Activated CD4-positive, alpha-beta memory T cell treated with anti-CD3 and anti-CD28 coated beads for 36 hours (primary cell): ENCODE results near the gene TBC1D1. TPM values are rescaled to one million over a fixed set of nuclear protein-coding genes. Genes with fewer than 3 reads are reported as not detected.
A peak's percentile ranks its signal among the peaks of the same experiment; 100 is the strongest.
"Not testable (repeated sequence)": the region's sequence is repeated elsewhere in the genome, so short reads cannot be mapped to it uniquely, and the experiment has no call there.

Experiments
- CTCF ChIA-PET: fragments of 350-600 bp; sonication (Branson Sonifier 250); formaldehyde crosslinking; loops from one replicate; lab custom pipeline; 2021; ENCODE audit warnings: antibody characterized with exemption, inconsistent platforms; lab: Charles Lee
- POLR2A ChIA-PET: fragments of 350-600 bp; sonication (Branson Sonifier 250); formaldehyde crosslinking; loops from one replicate; lab custom pipeline; 2021; ENCODE audit warnings: antibody characterized with exemption; lab: Charles Lee
- DNase-seq: peaks from one replicate; pipeline ENCODE4 v3.0.0-alpha.2; 2020
- H3K27ac Mint-ChIP-seq: one replicate; pipeline ENCODE4 v1.8.0; 2021; ENCODE audit warnings: mixed read lengths
- H3K27me3 Mint-ChIP-seq: one replicate; pipeline ENCODE4 v1.8.0; 2021; ENCODE audit warnings: mixed read lengths
- H3K36me3 Mint-ChIP-seq: one replicate; pipeline ENCODE4 v1.8.0; 2021; ENCODE audit warnings: mixed read lengths
- H3K4me1 Mint-ChIP-seq: one replicate; pipeline ENCODE4 v1.8.0; 2021; ENCODE audit warnings: low read depth, mixed read lengths
- H3K4me3 Mint-ChIP-seq: one replicate; pipeline ENCODE4 v1.8.0; 2021; ENCODE audit warnings: mild to moderate bottlenecking, mixed read lengths
- H3K9me3 Mint-ChIP-seq: one replicate; pipeline ENCODE4 v1.8.0; 2021; ENCODE audit warnings: mixed read lengths
- intact Hi-C: fragments of 100-400 bp; cut with micrococcal nuclease; formaldehyde crosslinking; loops from one replicate; pipeline ENCODE4 v1.15.1; 2023
- total RNA-seq, 2 experiments: library from RNA; stranded (reverse); gene quantifications; one replicate each; pipeline ENCODE4 v1.2.3, GENCODE V29; 2021

TBC1D1 gene
- total RNA-seq, 2 experiments from 2014 or later = 67.6 to 70.4 TPM

GRCh38 chr4:37975321-37975822 is 84.5 kb downstream of the TBC1D1 start:
- H3K36me3 Mint-ChIP-seq, H3K27me3 Mint-ChIP-seq, H3K4me3 Mint-ChIP-seq, H3K9me3 Mint-ChIP-seq, CTCF ChIA-PET, H3K27ac Mint-ChIP-seq, intact Hi-C loops, DNase-seq: not testable (repeated sequence)
- peaks cover 27% of the 10 kb centered on the region for H3K4me1 Mint-ChIP-seq
- POLR2A ChIA-PET = interaction anchor here (1.1 to 1.3 kb wide), 2 partner anchors 8 to 84 kb away, joined by 3 to 5 read pairs; no protein-coding TSS in a partner anchor

- peak overlapping the region; percentile 56 for H3K4me3 Mint-ChIP-seq
- H3K4me1 Mint-ChIP-seq = peaks cover 30% of the 10 kb centered on the region
- DNase-seq = no peak
- CTCF ChIA-PET = interaction anchor here (0.6 to 2.9 kb wide), 4 partner anchors 9 to 173 kb away, joined by 3 to 12 read pairs (median 4); no protein-coding TSS in a partner anchor
- intact Hi-C loops = no loop called here
- H3K27ac Mint-ChIP-seq = peak overlapping the region; percentile 45
- H3K36me3 Mint-ChIP-seq = no peaks in the 10 kb centered on the region
- H3K27me3 Mint-ChIP-seq = no peaks in the 10 kb centered on the region
- POLR2A ChIA-PET = interaction anchor here (1.1 to 1.3 kb wide), 2 partner anchors 10 to 85 kb away, joined by 3 to 5 read pairs; no protein-coding TSS in a partner anchor
- H3K9me3 Mint-ChIP-seq = no peaks in the 10 kb centered on the region
Measured at GRCh38 chr4:37976507-37976906, 85.6 kb downstream of the TBC1D1 start.

GRCh38 chr4:37976991-37977470 is 86.1 kb downstream of the TBC1D1 start:
- Mint-ChIP-seq H3K4me3 (peak overlapping the region; percentile 56), H3K9me3 (no peaks in the 10 kb centered on the region), H3K4me1 (peaks cover 35% of the 10 kb centered on the region), H3K36me3 (no peaks in the 10 kb centered on the region), H3K27ac (peak overlapping the region; percentile 28), H3K27me3 (no peaks in the 10 kb centered on the region)
- peak; percentile 81 for DNase-seq
- POLR2A ChIA-PET = interaction anchor here (0.9 kb wide), 1 partner anchor 22 kb away, joined by 4 read pairs; no protein-coding TSS in a partner anchor
- CTCF ChIA-PET = interaction anchor here (0.6 to 2.9 kb wide), 5 partner anchors 63 to 173 kb away, joined by 3 to 12 read pairs (median 4); no protein-coding TSS in a partner anchor
- intact Hi-C loops = loop anchor here (1.0 kb wide), 1 partner anchor 174 kb away; no protein-coding TSS in a partner anchor

DNA sequence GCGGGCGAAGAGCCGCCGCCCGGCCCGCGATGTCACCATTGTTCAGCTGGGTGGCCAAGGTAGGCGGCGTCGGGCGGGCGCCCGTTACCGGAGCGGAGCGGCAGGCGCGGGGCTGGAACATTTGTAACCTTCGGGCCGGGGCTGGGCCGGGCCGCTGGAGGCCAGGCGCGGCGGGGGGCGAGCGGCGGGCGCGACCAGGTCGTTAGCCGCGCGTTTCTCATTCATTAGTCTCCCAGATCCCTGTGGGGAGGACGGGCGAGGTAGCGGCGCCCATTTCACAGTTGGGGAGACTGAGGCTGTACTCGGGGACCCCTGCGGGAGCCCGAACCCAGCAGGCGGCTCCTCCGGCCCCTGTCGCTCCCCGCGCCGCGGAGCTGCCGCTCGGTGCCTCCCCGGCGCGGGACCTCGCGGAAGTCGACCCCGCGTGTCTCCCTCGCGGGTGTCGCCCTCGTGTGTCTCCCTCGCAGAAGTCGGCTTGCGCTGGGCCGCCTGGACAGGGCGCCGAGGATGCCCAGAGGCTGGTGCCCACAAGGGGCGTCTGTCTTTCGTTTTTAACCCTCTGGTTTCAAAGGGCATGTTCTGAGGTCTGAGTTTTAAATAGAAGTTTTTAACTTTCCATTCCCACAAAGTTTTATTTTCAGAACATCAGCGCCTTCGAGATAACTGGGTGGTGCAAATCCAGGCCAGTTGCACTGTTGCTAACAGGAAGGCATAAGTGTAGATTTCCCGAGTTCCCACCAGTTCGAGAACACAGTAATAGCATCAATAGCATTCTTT is 86.8 kb downstream of the TBC1D1 start:
- DNase-seq = peak; percentile 82
- ChIA-PET CTCF (interaction anchor here (0.7 to 2.9 kb wide), 12 partner anchors 11 to 753 kb away, joined by 3 to 15 read pairs (median 4); no protein-coding TSS in a partner anchor), POLR2A (interaction anchor here (0.9 kb wide), 1 partner anchor 23 kb away, joined by 4 read pairs; no protein-coding TSS in a partner anchor)
- Mint-ChIP-seq H3K4me1 (peaks cover 36% of the 10 kb centered on the region), H3K36me3 (no peaks in the 10 kb centered on the region), H3K9me3 (no peaks in the 10 kb centered on the region), H3K27ac (peak overlapping the region; percentile 63), H3K4me3 (peak overlapping the region; percentile 75), H3K27me3 (no peaks in the 10 kb centered on the region)
- intact Hi-C loops = loop anchor here (1.0 to 2.0 kb wide), 6 partner anchors 48 to 294 kb away; partner anchors contain the start of gene PGM2

DNA sequence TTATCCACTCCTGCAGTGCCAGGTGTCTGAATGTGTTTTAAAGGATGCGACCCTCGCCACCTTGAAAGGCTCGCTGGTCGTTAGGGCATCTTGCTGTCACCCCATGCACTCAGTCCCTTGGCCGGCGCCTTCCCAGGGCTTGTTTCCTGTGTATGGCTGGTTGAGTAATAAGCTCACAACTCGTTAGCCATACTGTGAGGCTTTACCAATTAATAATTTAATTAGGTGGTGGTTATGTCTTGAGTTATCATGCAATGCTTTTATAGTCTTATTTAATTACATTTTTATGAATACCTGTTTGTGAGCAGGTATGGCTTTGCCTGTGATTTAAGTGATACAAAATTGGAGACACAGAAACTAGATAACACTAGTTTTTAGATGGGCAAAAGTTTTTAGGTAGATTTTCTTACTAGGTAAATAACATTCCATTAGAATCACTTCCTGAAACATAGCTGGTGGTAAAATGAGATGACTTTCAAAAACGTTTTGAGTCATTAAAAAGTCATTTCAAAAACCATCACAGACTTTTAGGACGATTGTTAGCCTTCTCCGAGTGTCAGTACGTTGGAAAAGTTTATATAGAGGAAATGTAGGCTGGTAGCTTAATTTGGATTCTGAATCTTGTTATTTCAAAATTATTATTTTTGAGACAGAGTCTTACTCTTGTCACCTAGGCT is 87.5 kb downstream of the TBC1D1 start:
- Mint-ChIP-seq H3K27me3 (no peaks in the 10 kb centered on the region), H3K36me3 (no peaks in the 10 kb centered on the region), H3K4me3 (peak overlapping the region; percentile 75), H3K9me3 (no peaks in the 10 kb centered on the region), H3K4me1 (peaks cover 31% of the 10 kb centered on the region), H3K27ac (peak overlapping the region; percentile 63)
- CTCF ChIA-PET = interaction anchor here (0.7 to 2.9 kb wide), 13 partner anchors 10 to 753 kb away, joined by 3 to 15 read pairs (median 3); no protein-coding TSS in a partner anchor
- DNase-seq = peak; percentile 42
- POLR2A ChIA-PET = interaction anchor here (0.7 to 1.2 kb wide), 4 partner anchors 24 to 154 kb away, joined by 3 to 6 read pairs (median 4); no protein-coding TSS in a partner anchor
- intact Hi-C loops = loop anchor here (1.0 to 2.0 kb wide), 5 partner anchors 49 to 295 kb away; partner anchors contain the start of gene PGM2

DNA sequence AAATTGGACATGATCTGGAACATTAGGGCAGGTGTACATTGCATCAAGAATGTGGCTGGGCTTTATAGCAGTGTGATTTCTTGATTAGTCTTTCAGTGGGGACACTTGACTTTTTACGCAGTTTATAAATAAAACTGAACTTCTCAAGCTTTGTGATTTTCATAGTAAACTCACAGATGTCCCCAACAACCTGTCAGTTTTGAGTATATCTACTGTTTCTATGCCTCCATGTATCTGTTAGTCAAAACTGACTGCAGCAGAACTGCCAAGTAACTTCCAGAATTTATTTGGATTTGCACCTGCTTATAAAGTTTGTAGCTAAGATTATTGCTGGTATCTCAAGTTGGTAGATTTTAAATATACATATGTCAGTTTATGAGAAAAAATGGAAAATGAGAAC is 89.4 kb downstream of the TBC1D1 start:
- intact Hi-C loops = no loop called here
- no peaks in the 10 kb centered on the region for H3K27me3 Mint-ChIP-seq
- ChIA-PET CTCF (no interaction called here), POLR2A (no interaction called here)
- peaks cover 24% of the 10 kb centered on the region for H3K4me1 Mint-ChIP-seq
- H3K27ac Mint-ChIP-seq = no peak overlapping the region
- DNase-seq = no peak
- H3K9me3 Mint-ChIP-seq = no peaks in the 10 kb centered on the region
- no peak overlapping the region for H3K4me3 Mint-ChIP-seq
- H3K36me3 Mint-ChIP-seq = no peaks in the 10 kb centered on the region

DNA sequence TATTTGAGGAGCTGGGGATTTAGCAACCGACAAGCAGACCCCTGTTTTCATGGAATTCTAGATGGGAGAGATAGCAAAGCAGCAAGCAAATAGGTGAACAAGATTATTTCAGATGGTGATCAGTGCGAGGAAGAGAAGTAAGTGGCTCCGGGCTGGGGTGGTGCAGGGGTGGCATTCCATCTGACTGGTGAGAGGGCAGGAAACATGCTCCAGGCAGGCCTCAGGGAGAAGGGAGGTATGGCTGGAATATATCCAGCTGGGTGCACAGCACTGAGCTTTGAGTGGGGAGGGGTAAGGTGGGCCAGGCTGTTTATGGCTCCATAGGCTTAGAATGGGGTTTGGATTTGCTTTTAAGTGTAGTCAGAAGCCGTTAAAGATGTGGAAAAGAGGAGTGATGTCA is 90.5 kb downstream of the TBC1D1 start:
- no peak overlapping the region for H3K27ac Mint-ChIP-seq
- no peak for DNase-seq
- ChIA-PET CTCF (interaction anchor here (1.0 kb wide), 1 partner anchor 11 kb away, joined by 3 read pairs; no protein-coding TSS in a partner anchor), POLR2A (no interaction called here)
- intact Hi-C loops = no loop called here
- no peaks in the 10 kb centered on the region for H3K9me3 Mint-ChIP-seq
- H3K4me1 Mint-ChIP-seq = peaks cover 30% of the 10 kb centered on the region
- no peaks in the 10 kb centered on the region for H3K27me3 Mint-ChIP-seq
- no peak overlapping the region for H3K4me3 Mint-ChIP-seq
- no peaks in the 10 kb centered on the region for H3K36me3 Mint-ChIP-seq

DNA sequence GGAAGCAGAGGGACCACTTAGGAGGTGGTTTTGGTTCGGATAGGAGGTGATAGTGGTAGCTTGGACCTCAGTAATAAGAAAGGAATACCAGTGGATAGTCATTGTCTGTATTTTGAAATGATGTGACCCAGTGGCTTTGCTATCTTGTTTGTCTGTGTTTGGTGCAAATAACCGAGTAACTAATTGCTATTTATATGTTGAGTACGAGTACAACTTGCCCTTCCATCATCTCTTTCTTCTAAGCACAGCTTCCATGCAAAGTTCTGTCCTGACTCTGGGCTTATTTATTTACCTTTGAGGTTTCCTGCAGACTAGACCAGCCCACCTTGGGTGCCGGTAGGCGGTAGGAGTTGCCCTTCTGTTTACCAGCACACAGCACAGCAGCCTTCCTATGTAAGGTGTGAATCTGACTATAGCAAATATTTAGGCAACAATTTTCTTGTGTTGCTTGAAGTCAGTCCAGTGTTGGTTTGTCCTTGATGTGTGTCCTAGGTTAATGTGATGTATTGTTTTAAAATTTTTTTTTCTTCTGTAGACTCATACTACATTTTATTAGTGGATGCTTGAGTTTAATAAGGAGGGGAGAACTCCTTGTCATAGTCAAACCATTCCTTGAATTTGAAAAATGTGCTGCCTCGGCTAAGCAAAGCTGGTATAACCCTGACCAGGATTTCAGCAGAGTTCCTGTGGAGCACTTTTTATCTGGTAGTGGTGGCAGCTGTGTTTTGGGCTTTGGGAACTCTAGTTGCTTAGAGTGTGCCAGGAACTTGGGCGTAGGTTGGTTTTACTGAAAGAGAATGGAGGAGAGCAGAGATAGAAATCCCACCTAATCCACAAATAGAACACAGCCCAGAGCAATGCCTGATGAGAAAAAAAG is 91.2 kb downstream of the TBC1D1 start:
- DNase-seq = no peak
- intact Hi-C loops = no loop called here
- H3K4me3 Mint-ChIP-seq = no peak overlapping the region
- no peaks in the 10 kb centered on the region for H3K36me3 Mint-ChIP-seq
- H3K4me1 Mint-ChIP-seq = peaks cover 30% of the 10 kb centered on the region
- POLR2A ChIA-PET = no interaction called here
- H3K9me3 Mint-ChIP-seq = no peaks in the 10 kb centered on the region
- no peaks in the 10 kb centered on the region for H3K27me3 Mint-ChIP-seq
- no peak overlapping the region for H3K27ac Mint-ChIP-seq
- CTCF ChIA-PET = interaction anchor here (1.0 kb wide), 1 partner anchor 12 kb away, joined by 3 read pairs; no protein-coding TSS in a partner anchor

DNA sequence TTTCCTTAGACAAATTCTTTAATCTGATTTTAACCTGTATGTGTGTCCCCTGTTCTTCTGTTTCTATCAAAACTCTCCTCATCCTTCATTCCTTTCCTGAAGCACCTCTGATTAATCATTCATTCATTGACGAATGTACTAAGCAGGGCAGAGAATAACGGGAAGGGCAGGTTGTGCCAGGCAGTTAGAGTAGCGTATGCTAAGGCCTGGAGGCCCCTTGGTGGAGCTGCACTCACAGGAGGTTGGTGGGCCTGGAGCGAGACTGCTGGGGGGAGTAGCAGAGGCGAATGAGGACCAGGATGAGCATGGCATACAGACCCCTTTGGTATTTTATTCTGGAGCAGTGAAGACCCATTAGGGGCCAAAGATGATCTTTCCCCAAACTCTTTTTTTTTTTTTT is 91.9 kb downstream of the TBC1D1 start:
- peaks cover 30% of the 10 kb centered on the region for H3K4me1 Mint-ChIP-seq
- H3K27ac Mint-ChIP-seq = no peak overlapping the region
- DNase-seq = no peak
- H3K9me3 Mint-ChIP-seq = no peaks in the 10 kb centered on the region
- H3K4me3 Mint-ChIP-seq = no peak overlapping the region
- intact Hi-C loops = no loop called here
- POLR2A ChIA-PET = no interaction called here
- H3K36me3 Mint-ChIP-seq = no peaks in the 10 kb centered on the region
- H3K27me3 Mint-ChIP-seq = no peaks in the 10 kb centered on the region
- CTCF ChIA-PET = interaction anchor here (2.3 kb wide), 1 partner anchor 52 kb away, joined by 6 read pairs; no protein-coding TSS in a partner anchor

GRCh38 chr4:37983951-37984350 is 93.1 kb downstream of the TBC1D1 start:
- Mint-ChIP-seq H3K36me3 (no peaks in the 10 kb centered on the region), H3K4me1 (peaks cover 24% of the 10 kb centered on the region), H3K4me3 (no peak overlapping the region), H3K9me3 (no peaks in the 10 kb centered on the region), H3K27me3 (no peaks in the 10 kb centered on the region), H3K27ac (no peak overlapping the region)
- no peak for DNase-seq
- intact Hi-C loops = no loop called here
- ChIA-PET CTCF (interaction anchor here (2.3 kb wide), 1 partner anchor 51 kb away, joined by 6 read pairs; no protein-coding TSS in a partner anchor), POLR2A (no interaction called here)
